HL-60 (cell line): Measurements from ENCODE around the gene INSC.

ENCODE experiments used
- POLR2AphosphoS5 ChIP-seq: IDR thresholded peaks from 2 replicates; pipeline ENCODE4 v1.6.1; 2012; ENCODE audit warnings: low read depth
- TF ChIP-seq, protein P1 (sequence below): IDR thresholded peaks from one replicate; pipeline ENCODE4 v1.5.1; 2011; ENCODE audit warnings: low read length, control low read depth, inconsistent platforms; ENCODE audit not compliant: insufficient read depth

DNA sequence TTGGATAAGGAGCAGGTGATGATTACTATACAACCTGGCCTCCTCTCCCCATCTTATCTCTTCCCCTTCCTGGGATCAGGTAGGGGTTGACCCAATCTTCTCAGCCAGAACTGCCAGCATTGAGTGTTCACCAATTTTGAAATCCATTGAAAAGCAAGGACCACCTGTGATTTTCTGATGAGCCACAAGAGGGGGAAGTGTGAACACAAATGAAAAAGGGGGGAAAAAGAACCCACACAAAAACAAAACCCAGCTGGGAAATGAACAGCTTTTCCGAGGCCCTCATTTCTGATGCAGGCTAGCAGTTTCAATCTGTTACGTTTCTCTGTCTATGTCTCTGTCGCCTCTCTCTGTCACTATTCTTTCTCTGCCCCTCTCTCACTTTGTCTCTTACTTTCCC is 161.9 kb downstream of the INSC start:
- TF ChIP-seq, protein P1, sequence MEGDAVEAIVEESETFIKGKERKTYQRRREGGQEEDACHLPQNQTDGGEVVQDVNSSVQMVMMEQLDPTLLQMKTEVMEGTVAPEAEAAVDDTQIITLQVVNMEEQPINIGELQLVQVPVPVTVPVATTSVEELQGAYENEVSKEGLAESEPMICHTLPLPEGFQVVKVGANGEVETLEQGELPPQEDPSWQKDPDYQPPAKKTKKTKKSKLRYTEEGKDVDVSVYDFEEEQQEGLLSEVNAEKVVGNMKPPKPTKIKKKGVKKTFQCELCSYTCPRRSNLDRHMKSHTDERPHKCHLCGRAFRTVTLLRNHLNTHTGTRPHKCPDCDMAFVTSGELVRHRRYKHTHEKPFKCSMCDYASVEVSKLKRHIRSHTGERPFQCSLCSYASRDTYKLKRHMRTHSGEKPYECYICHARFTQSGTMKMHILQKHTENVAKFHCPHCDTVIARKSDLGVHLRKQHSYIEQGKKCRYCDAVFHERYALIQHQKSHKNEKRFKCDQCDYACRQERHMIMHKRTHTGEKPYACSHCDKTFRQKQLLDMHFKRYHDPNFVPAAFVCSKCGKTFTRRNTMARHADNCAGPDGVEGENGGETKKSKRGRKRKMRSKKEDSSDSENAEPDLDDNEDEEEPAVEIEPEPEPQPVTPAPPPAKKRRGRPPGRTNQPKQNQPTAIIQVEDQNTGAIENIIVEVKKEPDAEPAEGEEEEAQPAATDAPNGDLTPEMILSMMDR, result no peak
- TF ChIP-seq POLR2AphosphoS5, result no peak
